Smooth muscle cell (in vitro differentiated cells): Measurements from ENCODE around the gene PPWD1. TPM values are rescaled to one million over a fixed set of nuclear protein-coding genes. Genes with fewer than 3 reads are reported as not detected.

Source experiments
- DNase-seq: peaks from one replicate; lab custom pipeline; 2025; ENCODE audit not compliant: unreplicated experiment; lab: John Stamatoyannopoulos, UW
- H2AFZ ChIP-seq: fragments of 200-600 bp; sonication (generic); 2 replicates; pipeline ENCODE4 v1.6.0; 2016; ENCODE audit warnings: antibody characterized with exemption, low read depth, mild to moderate bottlenecking
- H3F3A ChIP-seq: fragments of 200-600 bp; sonication (generic); 2 replicates; pipeline ENCODE4 v1.6.0; 2017; ENCODE audit warnings: antibody characterized with exemption, low read depth
- H3K27ac ChIP-seq: fragments of 200-600 bp; sonication (generic); 2 replicates; pipeline ENCODE4 v1.5.1; 2016; ENCODE audit warnings: low read depth, mild to moderate bottlenecking
- H3K27me3 ChIP-seq: fragments of 200-600 bp; sonication (generic); 2 replicates; pipeline ENCODE4 v1.6.1; 2016; ENCODE audit warnings: low read depth, mild to moderate bottlenecking
- H3K36me3 ChIP-seq: fragments of 200-600 bp; sonication (generic); 2 replicates; pipeline ENCODE4 v1.5.1; 2016; ENCODE audit warnings: low read depth
- H3K4me1 ChIP-seq: fragments of 200-600 bp; sonication (generic); 2 replicates; pipeline ENCODE4 v1.5.1; 2016; ENCODE audit warnings: low read depth
- H3K4me2 ChIP-seq: fragments of 200-600 bp; sonication (generic); 2 replicates; pipeline ENCODE4 v1.6.0; 2016; ENCODE audit warnings: mild to moderate bottlenecking
- H3K4me3 ChIP-seq: fragments of 200-600 bp; sonication (generic); 2 replicates; pipeline ENCODE4 v1.5.1; 2016; ENCODE audit warnings: mild to moderate bottlenecking
- H3K79me2 ChIP-seq: fragments of 200-600 bp; sonication (generic); 2 replicates; pipeline ENCODE4 v1.6.0; 2016; ENCODE audit warnings: low read depth, mild to moderate bottlenecking
- H3K9ac ChIP-seq: fragments of 200-600 bp; sonication (generic); 2 replicates; pipeline ENCODE4 v1.6.0; 2016; ENCODE audit warnings: low read depth
- H3K9me3 ChIP-seq: fragments of 200-600 bp; sonication (generic); replicated peaks from 2 replicates; pipeline ENCODE4 v1.5.1; 2016; ENCODE audit warnings: low read depth
- H4K20me1 ChIP-seq: fragments of 200-600 bp; sonication (generic); 2 replicates; pipeline ENCODE4 v1.6.0; 2016; ENCODE audit warnings: low read depth
- CTCF ChIP-seq: fragments of 200-600 bp; sonication (generic); IDR thresholded peaks from 2 replicates; pipeline ENCODE4 v1.5.1; 2017; ENCODE audit warnings: borderline replicate concordance, mild to moderate bottlenecking, antibody characterized with exemption; ENCODE audit not compliant: insufficient read depth, poor library complexity, severe bottlenecking
- WGBS: methylation state at CpG from one replicate; pipeline ENCODE4 v1.1.7; 2016; ENCODE audit warnings: low lambda C conversion rate; 5-methylcytosine and 5-hydroxymethylcytosine counted together
- polyA plus RNA-seq: library from polyadenylated mRNA; unstranded; fragments of >200 nt; fragmentation: Nextera tagmentation; extraction: Ambion mirVana; gene quantifications from 2 replicates; pipeline ENCODE4 v1.2.1, GENCODE V29; 2016
- total RNA-seq: library from RNA; depleted of rRNA; stranded (reverse); fragments of >200 nt; gene quantifications from 2 replicates; pipeline ENCODE4 v1.2.3, GENCODE V29; 2014

PPWD1 gene
- total and polyA plus RNA-seq, 2 experiments from 2014 or later, result 21.5 to 56.9 TPM

GRCh38 chr5:65548281-65548680 is 14.8 kb upstream of the PPWD1 start:
- WGBS, result 97% methylated on average over 7 of the region's 7 CpGs
- H3F3A ChIP-seq, result no peaks in the 10 kb centered on the region
- H3K36me3 ChIP-seq, result no peaks in the 10 kb centered on the region
- H3K27ac ChIP-seq, result no peak overlapping the region
- no peak overlapping the region for H3K9ac ChIP-seq
- H2AFZ ChIP-seq, result no peak overlapping the region
- H3K27me3 ChIP-seq, result no peaks in the 10 kb centered on the region
- H3K4me2 ChIP-seq, result no peak overlapping the region
- H3K79me2 ChIP-seq, result no peaks in the 10 kb centered on the region
- DNase-seq, result no peak
- no peak overlapping the region for H3K4me3 ChIP-seq
- H3K9me3 ChIP-seq, result no peaks in the 10 kb centered on the region
- no peak for TF ChIP-seq CTCF
- no peaks in the 10 kb centered on the region for H3K4me1 ChIP-seq
- H4K20me1 ChIP-seq, result no peaks in the 10 kb centered on the region

- TF ChIP-seq CTCF, result no peak
- Histone ChIP-seq H3K9me3 (no peaks in the 10 kb centered on the region), H3K9ac (no peak overlapping the region), H2AFZ (no peak overlapping the region), H3K27ac (no peak overlapping the region), H3K27me3 (no peaks in the 10 kb centered on the region), H3K4me3 (no peak overlapping the region), H3K36me3 (no peaks in the 10 kb centered on the region), H3K4me2 (no peak overlapping the region), H3K79me2 (no peaks in the 10 kb centered on the region), H3F3A (no peaks in the 10 kb centered on the region), H4K20me1 (no peaks in the 10 kb centered on the region), H3K4me1 (no peaks in the 10 kb centered on the region)
- no peak for DNase-seq
- 73% methylated on average over 5 of the region's 5 CpGs for WGBS
Observed at GRCh38 chr5:65553941-65554340, 9.2 kb upstream of the PPWD1 start.

GRCh38 chr5:65555287-65555686 is 7.8 kb upstream of the PPWD1 start:
- no peak for TF ChIP-seq CTCF

GRCh38 chr5:65556181-65556580 is 6.9 kb upstream of the PPWD1 start:
- no peaks in the 10 kb centered on the region for H3K27me3 ChIP-seq
- 100% methylated on average over 2 of the region's 2 CpGs for WGBS
- H3K36me3 ChIP-seq, result no peaks in the 10 kb centered on the region
- no peak overlapping the region for H3K27ac ChIP-seq
- H4K20me1 ChIP-seq, result no peaks in the 10 kb centered on the region
- no peak overlapping the region for H2AFZ ChIP-seq
- no peak overlapping the region for H3K4me3 ChIP-seq
- TF ChIP-seq CTCF, result no peak
- no peaks in the 10 kb centered on the region for H3K4me1 ChIP-seq
- DNase-seq, result no peak
- no peak overlapping the region for H3K4me2 ChIP-seq
- H3K9me3 ChIP-seq, result no peaks in the 10 kb centered on the region
- H3K9ac ChIP-seq, result no peak overlapping the region
- peaks cover 2% of the 10 kb centered on the region for H3K79me2 ChIP-seq
- H3F3A ChIP-seq, result no peaks in the 10 kb centered on the region

More at GRCh38 chr5:65555287-65555686, 7.8 kb upstream of the PPWD1 start:
- no peak for DNase-seq
- Histone ChIP-seq H3F3A (no peaks in the 10 kb centered on the region), H3K4me1 (no peaks in the 10 kb centered on the region), H3K36me3 (no peaks in the 10 kb centered on the region), H3K79me2 (no peaks in the 10 kb centered on the region), H3K4me2 (no peak overlapping the region), H3K27me3 (no peaks in the 10 kb centered on the region), H3K9ac (no peak overlapping the region), H3K9me3 (no peaks in the 10 kb centered on the region), H2AFZ (no peak overlapping the region), H3K27ac (no peak overlapping the region), H4K20me1 (no peaks in the 10 kb centered on the region), H3K4me3 (no peak overlapping the region)
